AG09319 (cell line): ENCODE results near the gene FBRSL1.

ENCODE experiments used
- DNase-seq: peaks from one replicate; pipeline ENCODE4 v3.0.0-alpha.2; 2010; ENCODE audit warnings: low read depth; ENCODE audit errors: extremely low read depth
- CTCF ChIP-seq: IDR thresholded peaks from 2 replicates; pipeline ENCODE4 v1.5.1; 2011; ENCODE audit warnings: low read depth, mild to moderate bottlenecking, inconsistent platforms, low read length, moderate library complexity

FBRSL1 gene

GRCh38 chr12:132507656-132508490, 17.9 kb downstream of the FBRSL1 start:
- DNase-seq, result no peak
- peak; percentile 0 for TF ChIP-seq CTCF

- DNase-seq, result no peak
- TF ChIP-seq CTCF, result no peak
Measured at GRCh38 chr12:132508491-132508740, 18.5 kb downstream of the FBRSL1 start.

GRCh38 chr12:132508860-132509732, 19.1 kb downstream of the FBRSL1 start:
- no peak for DNase-seq
- TF ChIP-seq CTCF, result no peak

- TF ChIP-seq CTCF, result no peak
- DNase-seq, result no peak
Measured at GRCh38 chr12:132510111-132510724, 20.3 kb downstream of the FBRSL1 start.

- TF ChIP-seq CTCF, result no peak
- no peak for DNase-seq
Measured at GRCh38 chr12:132510746-132511477, 21.0 kb downstream of the FBRSL1 start.

GRCh38 chr12:132511516-132512196, 21.7 kb downstream of the FBRSL1 start:
- no peak for DNase-seq
- TF ChIP-seq CTCF, result no peak
